SK-N-SH treated with all-trans-retinoic acid at 6 μM for 48 hours (cell line): ENCODE data around the gene NINJ2.

Experiments
- ZNF565 ChIP-seq: fragments of 450-650 bp; formaldehyde crosslinking; conservative IDR thresholded peaks from 2 replicates; pipeline ENCODE4 v1.5.0; 2020; ENCODE audit warnings: low read depth, mild to moderate bottlenecking, moderate library complexity
- ZNF8 ChIP-seq: fragments of 450-650 bp; formaldehyde crosslinking; IDR thresholded peaks from 2 replicates; pipeline ENCODE4 v1.5.0; 2020; ENCODE audit warnings: mild to moderate bottlenecking, moderate library complexity
- TF ChIP-seq, protein P1 (sequence below): fragments of 250-450 bp; sonication (Bioruptor Pico); IDR thresholded peaks from 2 replicates; pipeline ENCODE4 v1.5.1; 2020; ENCODE audit warnings: low read depth, mild to moderate bottlenecking, moderate library complexity
- TF ChIP-seq, protein P2 (sequence below): fragments of 250-450 bp; sonication (Bioruptor Pico); IDR thresholded peaks from 2 replicates; pipeline ENCODE4 v1.8.0; 2020; ENCODE audit warnings: mild to moderate bottlenecking, moderate library complexity, borderline replicate concordance

DNA sequence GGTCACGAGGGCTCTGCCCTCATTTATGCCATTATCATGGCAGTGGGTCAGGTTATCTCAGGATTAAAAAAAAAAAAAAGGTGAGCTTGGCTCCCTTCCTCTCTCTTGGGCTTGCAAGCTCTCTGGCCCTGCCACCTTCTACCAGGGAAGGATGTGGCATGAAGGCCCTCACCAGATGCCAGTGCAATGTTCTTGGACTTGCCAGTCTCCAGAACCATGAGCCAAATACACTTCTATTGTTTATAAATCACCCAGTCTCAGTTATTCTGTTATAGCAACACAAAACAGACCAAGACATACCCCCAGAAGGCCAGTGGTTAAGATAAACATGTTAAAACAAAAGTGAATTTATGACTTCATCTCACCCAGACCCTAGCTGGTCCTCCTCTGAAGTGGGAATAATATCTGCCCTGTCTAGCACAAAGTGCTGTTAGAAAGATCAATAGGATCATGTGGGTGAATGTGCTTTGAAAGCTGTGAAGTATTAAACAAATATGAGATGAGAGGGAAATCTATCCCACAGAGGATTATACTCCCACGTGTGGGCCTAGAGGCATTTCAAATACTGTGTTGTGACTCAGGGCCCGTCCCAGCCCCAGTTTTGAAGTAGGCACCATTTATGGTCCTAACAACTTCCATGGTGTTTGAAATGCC, 88.6 kb downstream of the NINJ2 start:
- TF ChIP-seq, protein P1, sequence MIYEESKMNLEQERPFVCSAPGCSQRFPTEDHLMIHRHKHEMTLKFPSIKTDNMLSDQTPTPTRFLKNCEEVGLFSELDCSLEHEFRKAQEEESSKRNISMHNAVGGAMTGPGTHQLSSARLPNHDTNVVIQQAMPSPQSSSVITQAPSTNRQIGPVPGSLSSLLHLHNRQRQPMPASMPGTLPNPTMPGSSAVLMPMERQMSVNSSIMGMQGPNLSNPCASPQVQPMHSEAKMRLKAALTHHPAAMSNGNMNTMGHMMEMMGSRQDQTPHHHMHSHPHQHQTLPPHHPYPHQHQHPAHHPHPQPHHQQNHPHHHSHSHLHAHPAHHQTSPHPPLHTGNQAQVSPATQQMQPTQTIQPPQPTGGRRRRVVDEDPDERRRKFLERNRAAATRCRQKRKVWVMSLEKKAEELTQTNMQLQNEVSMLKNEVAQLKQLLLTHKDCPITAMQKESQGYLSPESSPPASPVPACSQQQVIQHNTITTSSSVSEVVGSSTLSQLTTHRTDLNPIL (CRISPR knock-in tag): no peak
- TF ChIP-seq ZNF8 (CRISPR knock-in tag): no peak
- TF ChIP-seq, protein P2, sequence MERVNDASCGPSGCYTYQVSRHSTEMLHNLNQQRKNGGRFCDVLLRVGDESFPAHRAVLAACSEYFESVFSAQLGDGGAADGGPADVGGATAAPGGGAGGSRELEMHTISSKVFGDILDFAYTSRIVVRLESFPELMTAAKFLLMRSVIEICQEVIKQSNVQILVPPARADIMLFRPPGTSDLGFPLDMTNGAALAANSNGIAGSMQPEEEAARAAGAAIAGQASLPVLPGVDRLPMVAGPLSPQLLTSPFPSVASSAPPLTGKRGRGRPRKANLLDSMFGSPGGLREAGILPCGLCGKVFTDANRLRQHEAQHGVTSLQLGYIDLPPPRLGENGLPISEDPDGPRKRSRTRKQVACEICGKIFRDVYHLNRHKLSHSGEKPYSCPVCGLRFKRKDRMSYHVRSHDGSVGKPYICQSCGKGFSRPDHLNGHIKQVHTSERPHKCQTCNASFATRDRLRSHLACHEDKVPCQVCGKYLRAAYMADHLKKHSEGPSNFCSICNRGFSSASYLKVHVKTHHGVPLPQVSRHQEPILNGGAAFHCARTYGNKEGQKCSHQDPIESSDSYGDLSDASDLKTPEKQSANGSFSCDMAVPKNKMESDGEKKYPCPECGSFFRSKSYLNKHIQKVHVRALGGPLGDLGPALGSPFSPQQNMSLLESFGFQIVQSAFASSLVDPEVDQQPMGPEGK: no peak
- no peak for TF ChIP-seq ZNF565
